GM18498 (cell line): ENCODE data around the gene ACSS1.

ENCODE experiments used
- ATAC-seq: cut with Tn5 transposase; IDR thresholded peaks from one replicate; pipeline ENCODE4 v1.9.1; 2021; ENCODE audit warnings: mild to moderate bottlenecking, moderate library complexity; ENCODE audit not compliant: unreplicated experiment

Gene ACSS1

GRCh38 chr20:25048519-25048952 lies 9.4 kb downstream of the ACSS1 start:
- no peak for ATAC-seq

GRCh38 chr20:25047766-25048165 lies 10.2 kb downstream of the ACSS1 start:
- ATAC-seq = no peak

GRCh38 chr20:25046736-25047666 lies 10.9 kb downstream of the ACSS1 start:
- ATAC-seq = no peak

GRCh38 chr20:25046181-25046641 lies 11.7 kb downstream of the ACSS1 start:
- no peak for ATAC-seq

- ATAC-seq = no peak
Measured at GRCh38 chr20:25045343-25045712, 12.6 kb downstream of the ACSS1 start.

- ATAC-seq = no peak
Measured at GRCh38 chr20:25044660-25045342, 13.1 kb downstream of the ACSS1 start.

GRCh38 chr20:25044261-25044560 lies 13.7 kb downstream of the ACSS1 start:
- no peak for ATAC-seq

- no peak for ATAC-seq
Measured at GRCh38 chr20:25043499-25044260, 14.3 kb downstream of the ACSS1 start.

- ATAC-seq = peak; percentile 92
Measured at GRCh38 chr20:25042531-25043498, 15.1 kb downstream of the ACSS1 start.

GRCh38 chr20:25041813-25042530 lies 16.0 kb downstream of the ACSS1 start:
- ATAC-seq = no peak

GRCh38 chr20:25040438-25040831 lies 17.5 kb downstream of the ACSS1 start:
- ATAC-seq = no peak

GRCh38 chr20:25039697-25040437 lies 18.1 kb downstream of the ACSS1 start:
- ATAC-seq = no peak

GRCh38 chr20:25038591-25039015 lies 19.3 kb downstream of the ACSS1 start:
- ATAC-seq = no peak

- ATAC-seq = no peak
Measured at GRCh38 chr20:25038103-25038410, 19.9 kb downstream of the ACSS1 start.

- ATAC-seq = no peak
Measured at GRCh38 chr20:25037288-25038102, 20.4 kb downstream of the ACSS1 start.

GRCh38 chr20:25036331-25036936 lies 21.5 kb downstream of the ACSS1 start:
- ATAC-seq = peak; percentile 18

GRCh38 chr20:25035921-25036320 lies 22.0 kb downstream of the ACSS1 start:
- peak; percentile 41 for ATAC-seq

GRCh38 chr20:25033924-25034300 lies 24.0 kb downstream of the ACSS1 start:
- no peak for ATAC-seq
